Activated CD4-positive, alpha-beta T cell treated with anti-CD3 and anti-CD28 coated beads for 48 hours (primary cell): Measurements from ENCODE around the gene CRTAC1.

ENCODE experiments used
- DNase-seq: peaks from one replicate; pipeline ENCODE4 v3.0.0-alpha.2; 2020

Gene CRTAC1

GRCh38 chr10:97919012-97919411 lies 111.4 kb downstream of the CRTAC1 start:
- DNase-seq = no peak

DNA sequence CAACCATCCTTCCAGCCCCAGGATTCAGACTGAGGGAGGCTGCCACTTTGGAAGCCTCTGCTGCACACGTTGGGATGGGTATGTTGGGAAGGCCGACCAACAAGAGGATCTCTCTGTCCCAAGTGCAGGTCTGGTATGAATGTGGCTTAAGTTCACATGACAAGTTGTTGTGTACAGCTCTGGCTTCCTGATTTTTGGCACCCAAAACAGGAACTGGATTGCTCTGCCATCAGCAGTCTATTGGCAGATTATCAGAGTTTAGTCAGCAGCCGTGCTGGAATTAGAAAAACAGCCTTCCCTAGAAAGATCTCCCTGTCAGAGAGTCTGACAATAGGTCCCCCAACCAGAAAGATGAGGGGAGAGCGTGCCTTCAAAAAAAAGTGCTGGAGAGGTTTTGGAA lies 113.8 kb downstream of the CRTAC1 start:
- no peak for DNase-seq

GRCh38 chr10:97915346-97916131 lies 114.9 kb downstream of the CRTAC1 start:
- no peak for DNase-seq

DNA sequence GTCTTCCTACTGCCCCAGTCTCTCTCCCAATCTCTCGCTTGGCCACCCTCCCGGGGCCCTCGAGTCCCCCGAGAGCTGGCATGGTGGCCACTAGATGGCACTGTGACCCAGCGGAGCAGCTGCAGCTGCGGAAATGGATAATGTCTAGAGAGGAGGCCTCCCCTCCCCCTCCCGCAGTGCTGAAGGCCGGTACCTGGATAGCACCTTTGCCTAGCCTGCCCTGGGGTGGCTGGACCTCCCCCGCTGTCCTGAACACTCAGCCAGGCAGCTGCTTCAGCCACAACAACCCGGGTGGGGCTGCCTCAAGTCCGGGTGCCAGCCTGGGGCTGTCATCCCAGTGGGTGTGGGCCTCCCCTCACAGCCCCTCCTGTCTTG lies 115.6 kb downstream of the CRTAC1 start:
- peak; percentile 88 for DNase-seq

DNA sequence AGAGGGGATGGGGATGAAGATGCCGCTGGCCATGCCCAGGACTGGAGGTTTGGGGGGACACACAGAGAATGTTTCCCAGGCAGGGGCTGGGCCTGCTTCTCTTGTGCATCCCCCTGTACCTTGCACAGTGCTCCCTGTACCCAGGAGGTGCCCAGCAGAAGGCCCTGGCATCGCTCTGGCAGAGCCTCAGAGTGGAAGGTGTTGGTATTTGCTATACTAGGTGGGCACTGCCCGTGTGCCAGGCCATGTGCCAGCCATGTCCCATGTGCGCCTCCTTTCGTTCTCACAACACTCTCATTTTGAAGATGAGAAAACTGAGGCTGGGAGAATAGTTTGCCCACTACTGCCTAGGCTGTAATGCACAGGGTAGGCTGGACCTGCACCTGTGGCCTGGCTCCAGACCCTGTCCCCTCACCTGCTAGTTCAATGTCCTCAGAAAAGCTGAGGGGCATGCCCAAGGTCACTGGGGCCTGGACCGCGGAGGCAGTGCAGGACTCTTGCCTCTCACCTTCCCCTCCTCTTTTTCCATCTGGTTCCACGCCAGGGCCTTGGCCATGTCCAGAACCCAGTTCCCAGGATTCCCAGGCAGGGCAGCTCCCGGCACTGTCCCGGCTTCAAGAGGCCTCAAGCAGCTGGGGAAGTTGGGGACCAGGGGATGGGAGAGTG lies 116.1 kb downstream of the CRTAC1 start:
- DNase-seq = no peak

DNA sequence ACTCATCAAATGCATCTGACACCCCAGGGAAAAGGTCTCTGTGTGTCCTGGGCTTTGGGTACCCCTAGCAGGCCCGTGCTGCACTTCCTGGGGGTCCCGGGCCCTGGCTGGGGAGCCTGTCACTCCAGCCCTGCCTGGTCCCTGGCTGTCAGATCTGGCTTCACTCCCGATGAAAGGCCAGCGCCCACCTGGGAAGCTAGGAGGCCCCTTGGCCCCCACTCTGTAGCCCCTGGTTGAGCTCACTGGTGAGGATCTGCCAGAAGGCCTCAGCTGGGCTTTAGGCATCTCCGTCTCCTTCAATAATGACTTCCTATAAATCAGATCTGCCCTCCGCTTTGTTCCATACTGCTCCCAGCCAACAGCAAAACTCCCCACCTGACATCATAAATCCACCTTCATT lies 116.8 kb downstream of the CRTAC1 start:
- DNase-seq = no peak

GRCh38 chr10:97913193-97913592 lies 117.2 kb downstream of the CRTAC1 start:
- no peak for DNase-seq

DNA sequence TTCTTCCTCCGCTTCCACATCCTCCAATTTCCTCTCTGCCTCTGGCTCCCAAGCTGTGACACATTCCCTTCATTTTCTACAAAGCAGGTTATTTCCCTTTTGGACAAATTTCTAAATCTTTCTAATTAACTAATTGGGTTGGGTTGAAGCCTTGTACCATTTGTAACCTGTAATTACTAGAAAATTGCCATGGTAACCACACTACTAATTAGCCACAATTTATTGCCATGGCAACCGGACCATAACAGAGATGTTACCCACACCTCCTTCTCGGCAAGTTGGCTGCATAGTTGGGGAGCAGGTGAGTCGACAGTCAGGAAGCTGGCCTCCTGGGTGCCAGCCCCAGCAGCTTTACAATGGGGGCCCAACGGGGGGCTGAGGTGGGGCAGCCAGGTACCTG lies 119.2 kb downstream of the CRTAC1 start:
- no peak for DNase-seq

- DNase-seq = no peak
Measured at GRCh38 chr10:97910661-97911060, 119.8 kb downstream of the CRTAC1 start.

GRCh38 chr10:97907830-97908229 lies 122.6 kb downstream of the CRTAC1 start:
- no peak for DNase-seq

GRCh38 chr10:97907211-97907610 lies 123.2 kb downstream of the CRTAC1 start:
- DNase-seq = no peak

- DNase-seq = no peak
Measured at GRCh38 chr10:97905276-97905675, 125.1 kb downstream of the CRTAC1 start.

- no peak for DNase-seq
Measured at GRCh38 chr10:97904576-97904975, 125.8 kb downstream of the CRTAC1 start.

DNA sequence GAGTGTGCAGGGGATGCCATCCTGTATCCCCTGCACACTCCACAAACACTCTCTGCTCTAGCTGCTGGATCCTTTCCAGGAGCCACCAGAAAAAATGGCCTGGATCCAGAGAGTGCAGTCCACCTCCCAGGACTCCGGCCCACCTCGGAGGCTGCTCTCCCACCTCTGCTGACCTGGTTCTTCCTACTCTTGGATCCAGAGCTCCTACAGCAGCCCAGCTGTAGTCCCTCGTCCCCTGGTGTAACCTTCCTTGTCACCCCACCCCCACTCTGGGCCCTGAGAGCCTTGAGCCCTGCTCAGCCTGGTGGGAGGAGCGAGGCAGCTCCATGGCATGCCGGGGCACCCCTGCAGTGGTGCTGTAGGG lies 126.4 kb downstream of the CRTAC1 start:
- DNase-seq = no peak

DNA sequence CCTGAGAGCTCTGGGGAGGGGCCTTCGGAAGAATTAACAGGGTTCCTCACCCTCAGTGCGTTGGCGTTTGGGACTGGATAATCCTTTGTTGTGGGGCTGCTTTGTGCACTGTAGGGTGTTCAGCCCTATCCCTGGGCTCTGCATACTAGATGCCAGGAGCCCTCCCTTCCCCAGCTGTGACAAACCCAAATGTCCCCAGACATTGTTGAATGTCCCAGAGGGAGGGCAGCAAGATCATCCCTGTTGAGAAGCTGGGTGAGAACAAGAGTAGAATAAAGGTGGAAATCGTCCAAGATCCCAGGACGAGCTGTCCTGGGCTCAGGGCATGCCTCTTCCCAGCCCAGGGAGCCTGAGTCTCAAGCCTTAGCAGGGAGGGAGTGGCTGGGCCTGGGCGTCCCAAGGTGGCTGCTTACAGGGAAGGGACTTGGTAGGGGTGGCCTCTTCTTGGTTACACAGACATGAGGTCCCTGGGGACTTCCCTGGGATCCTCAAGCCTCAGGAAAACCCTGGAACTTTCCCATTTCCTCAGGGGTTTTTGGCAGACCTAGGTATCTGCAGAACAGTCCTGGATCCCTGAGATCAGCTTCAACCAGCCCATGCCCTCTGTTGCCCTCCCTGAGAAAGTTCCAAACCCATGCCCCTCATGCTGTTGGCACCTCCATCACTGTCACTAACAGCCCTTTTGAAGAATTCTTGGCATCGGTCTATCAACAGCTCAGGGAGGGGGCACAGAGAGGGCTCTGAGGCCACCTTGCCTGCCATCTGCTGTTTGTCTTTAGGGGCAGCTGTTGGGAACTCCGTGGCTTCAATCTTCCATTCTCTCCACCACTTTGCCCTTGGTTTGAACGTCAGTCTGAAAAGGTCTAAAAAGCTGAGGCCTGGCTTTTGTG lies 127.0 kb downstream of the CRTAC1 start:
- DNase-seq = no peak

- DNase-seq = no peak
Measured at GRCh38 chr10:97901381-97901780, 129.0 kb downstream of the CRTAC1 start.

DNA sequence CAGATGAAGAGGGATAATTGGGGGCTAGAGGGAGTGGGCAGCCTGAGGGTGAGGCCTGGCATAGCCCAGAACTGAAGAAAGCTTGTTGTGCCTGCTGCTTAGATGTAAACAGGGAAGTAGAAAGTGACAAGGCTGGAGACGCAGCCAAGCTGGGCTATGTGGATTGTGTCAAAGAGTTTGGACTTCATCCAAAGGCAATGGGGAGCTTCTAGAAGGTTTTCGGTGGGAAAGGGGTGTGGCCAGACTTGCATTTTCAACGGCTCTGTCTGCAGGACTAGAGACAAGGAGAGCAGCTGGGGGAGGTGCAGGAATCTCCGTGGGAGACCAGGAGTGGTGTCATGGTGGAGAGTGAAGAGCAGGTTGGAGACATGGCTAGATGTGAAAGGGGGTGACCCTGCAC lies 132.0 kb downstream of the CRTAC1 start:
- no peak for DNase-seq

GRCh38 chr10:97896756-97897358 lies 133.6 kb downstream of the CRTAC1 start:
- no peak for DNase-seq

DNA sequence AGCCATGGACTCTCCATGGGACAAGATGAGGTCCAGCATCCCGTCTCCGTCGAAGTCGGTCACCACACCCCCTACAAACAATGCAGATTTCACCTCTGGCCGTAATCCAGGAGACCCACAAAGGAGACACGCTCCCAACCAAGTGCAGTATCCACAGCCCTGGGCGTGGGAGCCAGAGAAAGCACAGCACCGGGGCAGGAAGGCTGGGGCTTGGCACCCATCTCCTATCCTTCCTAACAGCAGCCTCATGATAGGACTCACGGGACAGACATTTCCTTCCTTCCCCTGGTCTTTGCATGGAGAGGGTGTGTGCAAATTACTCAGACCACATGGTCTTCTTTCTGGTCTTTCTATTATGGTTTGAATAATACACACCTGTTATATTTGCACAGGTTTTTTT lies 134.5 kb downstream of the CRTAC1 start:
- no peak for DNase-seq

GRCh38 chr10:97895084-97895483 lies 135.3 kb downstream of the CRTAC1 start:
- DNase-seq = no peak

DNA sequence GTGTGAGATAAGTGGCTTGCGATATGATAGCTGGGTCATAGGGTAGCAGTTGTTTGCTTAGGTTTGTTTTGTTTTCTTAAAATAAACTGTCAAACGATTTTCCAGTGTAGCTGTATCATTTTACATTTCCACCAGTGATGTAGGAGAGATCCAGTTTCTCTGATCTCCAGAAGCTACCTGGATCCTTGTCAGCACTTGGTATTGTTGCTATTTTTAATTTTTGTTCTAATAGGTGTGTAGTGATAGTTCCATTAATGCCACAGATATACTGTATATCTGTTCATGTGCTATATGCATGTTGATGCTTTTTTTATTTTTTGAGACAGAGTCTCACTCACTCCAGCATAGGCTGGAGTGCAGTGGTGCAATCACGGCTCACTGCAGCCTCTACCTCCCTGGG lies 136.3 kb downstream of the CRTAC1 start:
- no peak for DNase-seq

DNA sequence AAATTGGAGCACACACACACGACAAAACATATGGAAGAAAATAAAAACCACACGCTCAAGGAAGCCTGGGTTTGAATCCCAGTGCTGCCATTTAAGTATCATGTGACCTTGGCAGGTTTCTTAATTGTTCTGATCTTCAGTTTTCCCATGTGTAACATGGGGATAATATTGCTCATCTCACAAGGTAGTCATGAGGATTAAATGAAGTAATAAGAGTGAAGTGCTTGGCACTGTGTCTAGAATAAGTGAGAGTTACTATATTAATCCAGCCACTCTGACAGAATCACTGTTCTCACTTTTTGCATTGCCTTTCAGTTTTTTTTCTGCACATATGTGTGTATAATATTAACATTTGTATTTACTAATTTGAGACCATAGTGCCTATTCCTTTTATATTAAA lies 137.5 kb downstream of the CRTAC1 start:
- no peak for DNase-seq

- no peak for DNase-seq
Measured at GRCh38 chr10:97892506-97892905, 137.9 kb downstream of the CRTAC1 start.
